Transverse colon (tissue), 4 donors: ENCODE measurements around the gene GATA5. TPM values are rescaled to one million over a fixed set of nuclear protein-coding genes. Genes with fewer than 3 reads are reported as not detected.

Source experiments
- DNase-seq: peaks from one replicate; pipeline ENCODE4 v3.0.0-alpha.2; 2019
- H3K27ac ChIP-seq, 4 donors: fragments of 200-600 bp; sonication (generic); 2 replicates each; pipeline ENCODE4 v1.5.1; 2016 to 2018; ENCODE audit warnings: inconsistent platforms in 4 of 4
- H3K27me3 ChIP-seq: fragments of 200-600 bp; sonication (generic); 2 replicates; pipeline ENCODE4 v1.5.1; 2017; ENCODE audit warnings: inconsistent platforms
- H3K36me3 ChIP-seq, 4 donors: fragments of 200-600 bp; sonication (generic); 2 replicates each; pipeline ENCODE4 v1.5.1; 2017 to 2019; ENCODE audit warnings: inconsistent platforms in 4 of 4
- H3K4me1 ChIP-seq, 4 donors: fragments of 200-600 bp; sonication (generic); 2 replicates each; pipeline ENCODE4 v1.5.1; 2017 to 2020; ENCODE audit warnings: inconsistent platforms in 4 of 4
- H3K4me3 ChIP-seq, 4 donors: fragments of 200-600 bp; sonication (generic); 1 replicate in 1 of 4; 2 replicates in 3 of 4; pipeline versions ENCODE4 v1.5.1 to v1.6.1; 2017 to 2019; ENCODE audit warnings: inconsistent platforms in 4 of 4
- H3K9me3 ChIP-seq, 2 donors: fragments of 200-600 bp; sonication (generic); 2 replicates each; pipeline ENCODE4 v1.5.1; 2017 to 2019; ENCODE audit warnings: inconsistent platforms in 2 of 2
- EP300 ChIP-seq: sonication (generic); formaldehyde crosslinking; IDR thresholded peaks from one replicate; pipeline ENCODE4 v1.6.1; 2017; ENCODE audit warnings: antibody characterized with exemption, low read depth
- POLR2A ChIP-seq: fragments of 450-650 bp; IDR thresholded peaks from one replicate; pipeline ENCODE4 v1.6.1; 2016; ENCODE audit warnings: antibody characterized with exemption, mild to moderate bottlenecking, moderate library complexity
- POLR2AphosphoS5 ChIP-seq, 3 donors: sonication (generic); formaldehyde crosslinking; IDR thresholded peaks; one replicate each; pipeline ENCODE4 v1.6.1; 2016; ENCODE audit warnings: antibody characterized with exemption in 3 of 3
- WGBS, 2 donors: methylation state at CpG; one replicate each; pipeline ENCODE4 v1.1.5; 2018; ENCODE audit warnings: low coverage in 1 of 2; 5-methylcytosine and 5-hydroxymethylcytosine counted together
- in situ Hi-C, 4 donors: fragments of 200-750 bp; cut with MboI; loops; one replicate each; pipeline versions ENCODE4 v1.15.0 to v1.15.1; 2017; ENCODE audit warnings: low sequenced_read_pairs in 3 of 4, low pct_ligation_motif_present in 1 of 4, low pct_unique_long_range_greater_than_20kb in 1 of 4
- intact Hi-C: fragments of 100-400 bp; cut with DNase I; formaldehyde crosslinking; loops from one replicate; pipeline ENCODE4 v1.15.1; 2023; ENCODE audit warnings: low total_unique reads
- total RNA-seq, 4 donors: library from RNA; depleted of rRNA; stranded (reverse); fragments of >200 nt; gene quantifications; one replicate each; pipeline ENCODE4 v1.1.0, GENCODE V29; 2016
- TF ChIP-seq, protein P1 (sequence below), 5 experiments: fragments of 200-600 bp in 3 of 5; fragments of 450-650 bp in 2 of 5; sonication (generic) in 3 of 5; IDR thresholded peaks; 1 replicate in 2 of 5; 2 replicates in 3 of 5; pipeline ENCODE4 v1.5.1; 2016 to 2017; ENCODE audit warnings: antibody characterized with exemption in 5 of 5, inconsistent platforms in 3 of 5, mild to moderate bottlenecking in 2 of 5, moderate library complexity in 1 of 5

The GATA5 gene
- total RNA-seq, 4 donors from 2014 or later: not detected

DNA sequence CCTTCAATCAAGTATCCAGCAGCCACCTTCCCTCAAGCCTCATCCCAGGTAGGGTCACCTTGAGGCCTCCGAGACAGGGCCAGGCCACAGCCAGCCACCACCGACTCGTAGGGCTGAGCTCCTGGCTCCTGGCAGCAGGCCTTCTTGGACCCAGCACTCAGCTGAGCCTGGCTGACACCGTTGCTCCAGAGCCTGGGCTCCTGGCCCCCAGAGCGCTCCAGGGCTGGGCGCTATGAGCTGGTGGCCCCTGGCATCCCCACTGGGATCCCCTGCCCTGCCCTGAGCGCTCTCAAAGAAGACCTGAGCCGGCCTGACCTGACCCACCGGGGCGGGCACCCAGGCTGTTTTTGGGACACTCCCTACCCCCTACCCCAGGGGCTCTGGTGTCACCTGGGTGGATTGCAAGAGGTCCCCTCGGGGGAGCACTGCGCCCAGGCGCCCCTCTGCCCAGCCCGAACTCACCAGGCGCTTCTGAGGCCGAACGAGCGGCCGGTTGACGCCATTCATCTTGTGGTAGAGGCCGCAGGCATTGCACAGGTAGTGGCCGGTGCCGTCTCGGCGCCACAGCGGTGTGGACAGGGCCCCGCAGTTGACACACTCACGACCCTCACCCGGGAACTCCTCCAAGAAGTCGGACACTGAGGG lies 2.7 kb downstream of the GATA5 start:
- no peak overlapping the region for H3K4me3 ChIP-seq
- TF ChIP-seq, protein P1, sequence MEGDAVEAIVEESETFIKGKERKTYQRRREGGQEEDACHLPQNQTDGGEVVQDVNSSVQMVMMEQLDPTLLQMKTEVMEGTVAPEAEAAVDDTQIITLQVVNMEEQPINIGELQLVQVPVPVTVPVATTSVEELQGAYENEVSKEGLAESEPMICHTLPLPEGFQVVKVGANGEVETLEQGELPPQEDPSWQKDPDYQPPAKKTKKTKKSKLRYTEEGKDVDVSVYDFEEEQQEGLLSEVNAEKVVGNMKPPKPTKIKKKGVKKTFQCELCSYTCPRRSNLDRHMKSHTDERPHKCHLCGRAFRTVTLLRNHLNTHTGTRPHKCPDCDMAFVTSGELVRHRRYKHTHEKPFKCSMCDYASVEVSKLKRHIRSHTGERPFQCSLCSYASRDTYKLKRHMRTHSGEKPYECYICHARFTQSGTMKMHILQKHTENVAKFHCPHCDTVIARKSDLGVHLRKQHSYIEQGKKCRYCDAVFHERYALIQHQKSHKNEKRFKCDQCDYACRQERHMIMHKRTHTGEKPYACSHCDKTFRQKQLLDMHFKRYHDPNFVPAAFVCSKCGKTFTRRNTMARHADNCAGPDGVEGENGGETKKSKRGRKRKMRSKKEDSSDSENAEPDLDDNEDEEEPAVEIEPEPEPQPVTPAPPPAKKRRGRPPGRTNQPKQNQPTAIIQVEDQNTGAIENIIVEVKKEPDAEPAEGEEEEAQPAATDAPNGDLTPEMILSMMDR (IDR thresholded peaks at IDR 0.05): no peak
- no peak for TF ChIP-seq POLR2A
- no peak overlapping the region for H3K27ac ChIP-seq
- in situ Hi-C loops: no loop called here
- H3K36me3 ChIP-seq: no peaks in the 10 kb centered on the region
- DNase-seq: no peak
- intact Hi-C loops: no loop called here
- H3K4me1 ChIP-seq: peaks cover 6 to 15% (median 10%) of the 10 kb centered on the region in 4 donors
- WGBS, 2 donors: 82% methylated on average over 23 of the region's 30 CpGs; no CpG with 5 or more reads in 1 of the 2 donors
- H3K9me3 ChIP-seq: no peaks in the 10 kb centered on the region
- H3K27me3 ChIP-seq: peaks cover 88% of the 10 kb centered on the region

DNA sequence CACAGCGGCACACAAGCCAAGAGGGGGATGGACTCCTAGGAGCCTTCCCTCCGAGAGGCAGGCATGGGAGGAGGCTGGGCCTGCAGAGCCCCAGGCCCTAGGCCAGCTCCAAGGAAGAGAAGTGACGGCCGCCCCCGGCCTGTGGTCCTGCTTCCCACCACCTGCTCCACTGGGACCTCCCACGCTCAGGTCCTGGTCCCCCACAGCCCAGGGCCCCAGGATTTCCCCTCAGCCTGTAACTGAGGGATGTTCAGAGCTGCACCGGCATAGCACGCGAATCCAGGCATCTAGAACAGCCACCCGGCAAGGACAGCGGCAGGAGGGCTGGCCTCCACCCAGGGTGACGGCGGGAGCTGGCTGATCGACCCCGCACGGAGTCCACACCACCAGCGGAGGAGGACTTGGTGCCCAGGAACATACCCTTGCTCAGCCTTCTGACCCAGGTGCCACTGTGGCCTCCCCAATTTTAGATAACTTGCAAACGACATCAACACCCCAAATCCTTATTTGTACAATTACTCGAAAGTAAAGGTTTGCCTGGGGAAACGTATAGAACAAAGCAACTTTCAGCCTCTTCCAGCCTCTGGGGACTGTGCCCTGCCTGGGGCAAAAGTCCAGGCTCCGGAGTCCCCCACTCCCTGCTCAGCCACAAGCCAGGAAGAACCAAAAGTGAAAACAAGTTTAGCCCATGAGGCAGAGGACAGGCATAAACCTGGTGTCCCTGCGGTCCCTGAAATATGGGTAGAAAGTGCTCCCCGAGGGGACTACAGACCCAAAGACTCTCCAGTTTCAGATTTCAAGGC lies 3.5 kb downstream of the GATA5 start:
- no peaks in the 10 kb centered on the region for H3K36me3 ChIP-seq

DNA sequence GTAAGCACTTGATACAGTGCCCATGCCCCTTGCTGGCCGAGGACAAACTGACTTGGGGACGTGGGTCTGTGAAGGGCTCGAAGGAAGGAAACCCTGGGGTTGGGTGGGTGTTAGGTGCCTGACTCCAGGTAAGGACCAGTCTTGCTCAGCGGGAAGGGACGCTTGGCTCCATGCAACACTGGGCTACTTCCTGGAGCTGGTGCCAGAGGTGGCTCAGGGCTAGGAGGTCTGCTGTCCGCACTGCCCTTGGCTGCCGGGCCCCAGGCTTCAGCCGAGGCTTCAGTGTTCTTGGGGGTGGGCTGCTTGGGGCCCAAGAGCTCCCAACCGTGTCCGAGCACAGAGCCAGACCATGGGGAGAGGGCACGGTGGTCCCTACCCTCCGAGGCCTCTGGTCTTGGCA lies 5.3 kb downstream of the GATA5 start:
- no peak overlapping the region for H3K4me3 ChIP-seq
- no peak overlapping the region for H3K27ac ChIP-seq
- H3K9me3 ChIP-seq: no peaks in the 10 kb centered on the region
- peaks cover 64% of the 10 kb centered on the region for H3K27me3 ChIP-seq
- H3K4me1 ChIP-seq: peaks cover 0 to 5% (median 1%) of the 10 kb centered on the region in 4 donors
- no peak for TF ChIP-seq POLR2AphosphoS5 (IDR thresholded peaks at IDR 0.05)
- TF ChIP-seq, protein P1 (IDR thresholded peaks at IDR 0.05): no peak
- no peak for TF ChIP-seq POLR2A
- no peak for TF ChIP-seq EP300
- no peak for DNase-seq
- in situ Hi-C loops: no loop called here
- no peaks in the 10 kb centered on the region for H3K36me3 ChIP-seq
- intact Hi-C loops: no loop called here
- WGBS, 2 donors: 67% methylated on average over 12 of the region's 12 CpGs; no CpG with 5 or more reads in 1 of the 2 donors

More for the DNA sequence above, 3.5 kb downstream of the GATA5 start:
- H3K4me1 ChIP-seq: peaks cover 6 to 15% (median 10%) of the 10 kb centered on the region in 4 donors
- DNase-seq: no peak
- WGBS, 2 donors: 76% methylated on average over 16 of the region's 23 CpGs; no CpG with 5 or more reads in 1 of the 2 donors
- in situ Hi-C loops (no loop called here), intact Hi-C loops (no loop called here)
- TF ChIP-seq POLR2A (no peak), POLR2AphosphoS5 (IDR thresholded peaks at IDR 0.05) (no peak), EP300 (no peak)
- TF ChIP-seq, protein P1 (IDR thresholded peaks at IDR 0.05): no peak
- no peak overlapping the region for H3K4me3 ChIP-seq
- H3K27ac ChIP-seq: no peak overlapping the region
- no peaks in the 10 kb centered on the region for H3K9me3 ChIP-seq
- peaks cover 82% of the 10 kb centered on the region for H3K27me3 ChIP-seq

DNA sequence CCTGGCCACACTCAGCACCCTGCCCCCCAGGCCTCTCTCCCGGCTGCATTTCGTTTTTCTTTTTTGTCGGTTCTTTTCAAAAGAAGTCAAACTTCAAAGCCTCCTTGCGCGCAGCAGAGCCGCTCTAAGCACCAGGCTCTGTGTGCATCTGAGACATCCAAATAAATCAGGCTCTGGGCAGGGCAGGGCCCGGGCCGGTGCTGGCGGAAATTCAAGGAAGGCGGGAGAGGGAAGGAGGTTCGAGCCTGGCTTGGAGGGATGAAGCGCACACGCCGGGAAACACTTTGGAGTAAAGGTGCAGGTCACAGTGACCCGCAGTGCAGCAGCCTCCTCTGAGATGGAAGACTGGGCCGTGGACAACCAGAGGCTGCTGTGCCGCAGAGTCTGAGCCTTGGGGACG lies 5.8 kb downstream of the GATA5 start:
- intact Hi-C loops: no loop called here
- in situ Hi-C loops: no loop called here
- WGBS, 2 donors: 45 to 46% methylated on average over 3 to 18 of the region's 18 CpGs
- DNase-seq: no peak
- Histone ChIP-seq H3K4me3 (no peak overlapping the region), H3K4me1 (peaks cover 0 to under 1% (median 0%) of the 10 kb centered on the region in 4 donors), H3K9me3 (no peaks in the 10 kb centered on the region), H3K27ac (no peak overlapping the region), H3K27me3 (peaks cover 59% of the 10 kb centered on the region), H3K36me3 (no peaks in the 10 kb centered on the region)
- TF ChIP-seq POLR2AphosphoS5 (IDR thresholded peaks at IDR 0.05): no peak
- TF ChIP-seq POLR2A: no peak
- no peak for TF ChIP-seq EP300
- TF ChIP-seq, protein P1 (IDR thresholded peaks at IDR 0.05): no peak
